MM.1S (cell line): Measurements from ENCODE around the gene KCND3.

Experiments used
- DNase-seq: peaks from one replicate; pipeline ENCODE4 v3.0.0-alpha.2; 2015
- H2AFZ ChIP-seq: fragments of 300-600 bp; sonication (generic); 2 replicates; pipeline ENCODE4 v1.6.0; 2016; ENCODE audit warnings: antibody characterized with exemption, low read length
- H3F3A ChIP-seq: fragments of 300-600 bp; sonication (generic); 2 replicates; pipeline ENCODE4 v1.6.1; 2016; ENCODE audit warnings: mild to moderate bottlenecking, antibody characterized with exemption, low read length, moderate library complexity, mixed read lengths; ENCODE audit not compliant: insufficient read depth
- H3K27ac ChIP-seq: fragments of 300-600 bp; sonication (generic); 2 replicates; pipeline ENCODE4 v1.5.1; 2016; ENCODE audit warnings: mild to moderate bottlenecking, low read length
- H3K27me3 ChIP-seq: fragments of 300-600 bp; sonication (generic); replicated peaks from 2 replicates; pipeline ENCODE4 v1.6.0; 2016; ENCODE audit warnings: low read length; ENCODE audit not compliant: insufficient read depth
- H3K36me3 ChIP-seq: fragments of 300-600 bp; sonication (generic); replicated peaks from 2 replicates; pipeline ENCODE4 v1.6.1; 2016; ENCODE audit warnings: mild to moderate bottlenecking, low read length, mixed read lengths; ENCODE audit not compliant: insufficient read depth
- H3K4me1 ChIP-seq: fragments of 300-600 bp; sonication (generic); 2 replicates; pipeline ENCODE4 v1.6.1; 2016; ENCODE audit warnings: low read length, mixed read lengths
- H3K4me2 ChIP-seq: fragments of 300-600 bp; sonication (generic); 2 replicates; pipeline ENCODE4 v1.6.0; 2016; ENCODE audit warnings: low read depth, low read length
- H3K4me3 ChIP-seq: fragments of 300-600 bp; sonication (generic); 2 replicates; pipeline ENCODE4 v1.5.1; 2016; ENCODE audit warnings: low read length, mixed read lengths
- H3K79me2 ChIP-seq: fragments of 300-600 bp; sonication (generic); 2 replicates; pipeline ENCODE4 v1.6.1; 2016; ENCODE audit warnings: mixed run types, low read length, mixed read lengths
- H3K9ac ChIP-seq: fragments of 300-600 bp; sonication (generic); 2 replicates; pipeline ENCODE4 v1.6.1; 2016; ENCODE audit warnings: low read length, mixed read lengths
- H3K9me2 ChIP-seq: fragments of 300-600 bp; sonication (generic); replicated peaks from 2 replicates; pipeline ENCODE4 v1.6.1; 2016; ENCODE audit warnings: mild to moderate bottlenecking, low read length, mixed read lengths; ENCODE audit not compliant: insufficient read depth
- H3K9me3 ChIP-seq: fragments of 300-600 bp; sonication (generic); replicated peaks from 2 replicates; pipeline ENCODE4 v1.6.1; 2016; ENCODE audit warnings: mild to moderate bottlenecking, low read length, mixed read lengths; ENCODE audit not compliant: insufficient read depth
- H4K20me1 ChIP-seq: fragments of 300-600 bp; sonication (generic); 2 replicates; pipeline ENCODE4 v1.6.1; 2016; ENCODE audit warnings: mild to moderate bottlenecking, low read length, moderate library complexity, mixed read lengths; ENCODE audit not compliant: insufficient read depth
- CTCF ChIP-seq: fragments of 300-600 bp; sonication (generic); IDR thresholded peaks from 2 replicates; pipeline ENCODE4 v1.5.1; 2016; ENCODE audit warnings: antibody characterized with exemption, low read length, mixed read lengths
- EZH2 ChIP-seq: fragments of 300-600 bp; sonication (generic); optimal IDR thresholded peaks from 2 replicates; pipeline ENCODE3; 2017; ENCODE audit warnings: low read depth, mild to moderate bottlenecking, antibody characterized with exemption, low read length, mixed read lengths
- EZH2phosphoT487 ChIP-seq: fragments of 300-600 bp; sonication (generic); IDR thresholded peaks from 2 replicates; pipeline ENCODE4 v1.6.1; 2018; ENCODE audit warnings: antibody characterized with exemption, low read length

KCND3 gene

GRCh38 chr1:111778541-111779051, 210.9 kb downstream of the KCND3 start:
- TF ChIP-seq EZH2, result no peak
- no peak for TF ChIP-seq CTCF
- TF ChIP-seq EZH2phosphoT487, result no peak
- no peak overlapping the region for H3K4me2 ChIP-seq
- no peaks in the 10 kb centered on the region for H3K4me1 ChIP-seq
- no peaks in the 10 kb centered on the region for H3K36me3 ChIP-seq
- H3F3A ChIP-seq, result no peaks in the 10 kb centered on the region
- H3K27me3 ChIP-seq, result no peaks in the 10 kb centered on the region
- H3K27ac ChIP-seq, result no peak overlapping the region
- no peaks in the 10 kb centered on the region for H3K79me2 ChIP-seq
- H3K9me3 ChIP-seq, result no peaks in the 10 kb centered on the region
- no peak for DNase-seq
- H4K20me1 ChIP-seq, result no peaks in the 10 kb centered on the region
- H3K4me3 ChIP-seq, result no peak overlapping the region
- H3K9me2 ChIP-seq, result no peaks in the 10 kb centered on the region
- no peak overlapping the region for H2AFZ ChIP-seq
- no peak overlapping the region for H3K9ac ChIP-seq

GRCh38 chr1:111778066-111778465, 211.4 kb downstream of the KCND3 start:
- H4K20me1 ChIP-seq, result no peaks in the 10 kb centered on the region
- H3K9me3 ChIP-seq, result no peaks in the 10 kb centered on the region
- TF ChIP-seq EZH2 (no peak), EZH2phosphoT487 (no peak), CTCF (no peak)
- H3K36me3 ChIP-seq, result no peaks in the 10 kb centered on the region
- no peaks in the 10 kb centered on the region for H3K27me3 ChIP-seq
- no peak overlapping the region for H3K4me2 ChIP-seq
- no peaks in the 10 kb centered on the region for H3F3A ChIP-seq
- no peak overlapping the region for H3K9ac ChIP-seq
- no peak overlapping the region for H3K4me3 ChIP-seq
- H3K79me2 ChIP-seq, result no peaks in the 10 kb centered on the region
- H3K4me1 ChIP-seq, result no peaks in the 10 kb centered on the region
- H3K9me2 ChIP-seq, result no peaks in the 10 kb centered on the region
- H3K27ac ChIP-seq, result no peak overlapping the region
- no peak for DNase-seq
- H2AFZ ChIP-seq, result no peak overlapping the region

- no peaks in the 10 kb centered on the region for H3K9me3 ChIP-seq
- no peaks in the 10 kb centered on the region for H3K36me3 ChIP-seq
- no peak overlapping the region for H3K9ac ChIP-seq
- no peak overlapping the region for H3K27ac ChIP-seq
- TF ChIP-seq EZH2, result no peak
- TF ChIP-seq EZH2phosphoT487, result no peak
- TF ChIP-seq CTCF, result no peak
- no peaks in the 10 kb centered on the region for H3K9me2 ChIP-seq
- no peak overlapping the region for H2AFZ ChIP-seq
- no peaks in the 10 kb centered on the region for H3K27me3 ChIP-seq
- no peaks in the 10 kb centered on the region for H4K20me1 ChIP-seq
- H3K4me3 ChIP-seq, result no peak overlapping the region
- H3K79me2 ChIP-seq, result no peaks in the 10 kb centered on the region
- no peaks in the 10 kb centered on the region for H3K4me1 ChIP-seq
- no peak for DNase-seq
- H3K4me2 ChIP-seq, result no peak overlapping the region
- H3F3A ChIP-seq, result no peaks in the 10 kb centered on the region
Observed at GRCh38 chr1:111777301-111777700, 212.2 kb downstream of the KCND3 start.

GRCh38 chr1:111776861-111777260, 212.6 kb downstream of the KCND3 start:
- Histone ChIP-seq H3K9me2 (no peaks in the 10 kb centered on the region), H2AFZ (no peak overlapping the region), H3K27me3 (no peaks in the 10 kb centered on the region), H3K9me3 (no peaks in the 10 kb centered on the region), H3K4me2 (no peak overlapping the region), H3F3A (no peaks in the 10 kb centered on the region), H3K4me3 (no peak overlapping the region), H3K79me2 (no peaks in the 10 kb centered on the region), H3K9ac (no peak overlapping the region), H3K27ac (no peak overlapping the region), H3K4me1 (no peaks in the 10 kb centered on the region), H4K20me1 (no peaks in the 10 kb centered on the region), H3K36me3 (no peaks in the 10 kb centered on the region)
- TF ChIP-seq EZH2phosphoT487 (no peak), CTCF (no peak), EZH2 (no peak)
- no peak for DNase-seq
